Breast epithelium (tissue), 4 donors: ENCODE data around the gene GIMAP5. TPM values are rescaled to one million over a fixed set of nuclear protein-coding genes. Genes with fewer than 3 reads are reported as not detected.
"Not testable (repeated sequence)": the region's sequence is repeated elsewhere in the genome, so short reads cannot be mapped to it uniquely, and the experiment has no call there.

Experiments used
- DNase-seq, 2 donors: peaks; one replicate each; pipeline ENCODE4 v3.0.0-alpha.2; 2019; ENCODE audit warnings: low spot score in 2 of 2
- H3K27ac ChIP-seq, 2 donors: fragments of 200-600 bp; sonication (generic) in 1 of 2; one replicate each; pipeline ENCODE4 v1.5.1; 2016 to 2019; ENCODE audit warnings: mild to moderate bottlenecking in 1 of 2
- H3K27me3 ChIP-seq, 2 donors: fragments of 200-600 bp; sonication (generic) in 1 of 2; one replicate each; pipeline versions ENCODE4 v1.5.1 to v1.6.0; 2017 to 2019; ENCODE audit warnings: control low read depth in 1 of 2, mild to moderate bottlenecking in 1 of 2
- H3K36me3 ChIP-seq: fragments of 200-600 bp; one replicate; pipeline ENCODE4 v1.5.1; 2019
- H3K4me1 ChIP-seq, 2 donors: fragments of 200-600 bp; sonication (generic); one replicate each; pipeline ENCODE4 v1.5.1; 2016 to 2019; ENCODE audit warnings: control low read depth in 1 of 2
- H3K4me3 ChIP-seq, 3 donors: fragments of 200-600 bp; sonication (generic); 1 replicate in 2 of 3; 2 replicates in 1 of 3; pipeline ENCODE4 v1.5.1; 2016 to 2019; ENCODE audit warnings: mild to moderate bottlenecking in 3 of 3, moderate library complexity in 2 of 3
- H3K9me3 ChIP-seq, 2 donors: fragments of 200-600 bp; sonication (generic) in 1 of 2; one replicate each; pipeline ENCODE4 v1.5.1; 2016 to 2019; ENCODE audit warnings: control low read depth in 1 of 2
- POLR2A ChIP-seq: fragments of 450-650 bp; IDR thresholded peaks from one replicate; pipeline ENCODE4 v1.6.1; 2016; ENCODE audit warnings: antibody characterized with exemption, mild to moderate bottlenecking, moderate library complexity
- POLR2AphosphoS5 ChIP-seq, 3 donors: sonication (generic); formaldehyde crosslinking; IDR thresholded peaks; one replicate each; pipeline ENCODE4 v1.6.1; 2017; ENCODE audit warnings: antibody characterized with exemption in 3 of 3
- intact Hi-C: fragments of 100-400 bp; cut with DNase I; formaldehyde crosslinking; loops from one replicate; pipeline ENCODE4 v1.15.1; 2023; ENCODE audit warnings: low total_unique reads
- total RNA-seq, 3 donors: library from RNA; depleted of rRNA; stranded (reverse); fragments of >200 nt; gene quantifications; one replicate each; pipeline ENCODE4 v1.1.0, GENCODE V29; 2016
- TF ChIP-seq, protein P1 (sequence below), 3 donors: fragments of 450-650 bp; IDR thresholded peaks; one replicate each; pipeline ENCODE4 v1.5.1; 2016 to 2017; ENCODE audit warnings: antibody characterized with exemption in 3 of 3, mild to moderate bottlenecking in 3 of 3, moderate library complexity in 3 of 3

GIMAP5 gene
- total RNA-seq, 3 donors from 2014 or later, result 18.7 to 36.0 (median 30.5) TPM

DNA sequence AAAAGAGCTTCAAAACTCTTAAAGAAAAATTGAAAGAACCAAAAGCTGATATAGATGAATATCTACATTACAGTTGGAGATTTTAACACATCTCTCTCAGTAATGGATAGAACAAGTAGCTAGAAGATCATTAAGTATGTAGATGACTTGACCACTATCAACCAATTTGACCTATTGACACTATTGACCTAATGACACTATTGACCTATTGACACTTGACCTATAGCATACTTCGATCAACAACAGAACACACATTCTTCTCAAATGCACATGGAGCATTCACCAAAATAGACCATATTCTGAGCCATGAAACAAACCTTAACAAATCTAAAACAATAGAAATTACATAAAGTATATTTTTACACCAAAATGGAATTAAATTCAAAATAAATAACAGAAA, 22.3 kb downstream of the GIMAP5 start:
- no peak for TF ChIP-seq POLR2A
- TF ChIP-seq, protein P1, sequence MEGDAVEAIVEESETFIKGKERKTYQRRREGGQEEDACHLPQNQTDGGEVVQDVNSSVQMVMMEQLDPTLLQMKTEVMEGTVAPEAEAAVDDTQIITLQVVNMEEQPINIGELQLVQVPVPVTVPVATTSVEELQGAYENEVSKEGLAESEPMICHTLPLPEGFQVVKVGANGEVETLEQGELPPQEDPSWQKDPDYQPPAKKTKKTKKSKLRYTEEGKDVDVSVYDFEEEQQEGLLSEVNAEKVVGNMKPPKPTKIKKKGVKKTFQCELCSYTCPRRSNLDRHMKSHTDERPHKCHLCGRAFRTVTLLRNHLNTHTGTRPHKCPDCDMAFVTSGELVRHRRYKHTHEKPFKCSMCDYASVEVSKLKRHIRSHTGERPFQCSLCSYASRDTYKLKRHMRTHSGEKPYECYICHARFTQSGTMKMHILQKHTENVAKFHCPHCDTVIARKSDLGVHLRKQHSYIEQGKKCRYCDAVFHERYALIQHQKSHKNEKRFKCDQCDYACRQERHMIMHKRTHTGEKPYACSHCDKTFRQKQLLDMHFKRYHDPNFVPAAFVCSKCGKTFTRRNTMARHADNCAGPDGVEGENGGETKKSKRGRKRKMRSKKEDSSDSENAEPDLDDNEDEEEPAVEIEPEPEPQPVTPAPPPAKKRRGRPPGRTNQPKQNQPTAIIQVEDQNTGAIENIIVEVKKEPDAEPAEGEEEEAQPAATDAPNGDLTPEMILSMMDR (IDR thresholded peaks at IDR 0.05), result no peak
- no peak for TF ChIP-seq POLR2AphosphoS5 (IDR thresholded peaks at IDR 0.05)
- Histone ChIP-seq H3K27ac (no peak overlapping the region), H3K4me1 (no peaks in the 10 kb centered on the region), H3K4me3 (no peak overlapping the region), H3K27me3 (no peaks in the 10 kb centered on the region), H3K9me3 (no peaks in the 10 kb centered on the region), H3K36me3 (no peaks in the 10 kb centered on the region)
- intact Hi-C loops, result no loop called here
- DNase-seq, result no peak

DNA sequence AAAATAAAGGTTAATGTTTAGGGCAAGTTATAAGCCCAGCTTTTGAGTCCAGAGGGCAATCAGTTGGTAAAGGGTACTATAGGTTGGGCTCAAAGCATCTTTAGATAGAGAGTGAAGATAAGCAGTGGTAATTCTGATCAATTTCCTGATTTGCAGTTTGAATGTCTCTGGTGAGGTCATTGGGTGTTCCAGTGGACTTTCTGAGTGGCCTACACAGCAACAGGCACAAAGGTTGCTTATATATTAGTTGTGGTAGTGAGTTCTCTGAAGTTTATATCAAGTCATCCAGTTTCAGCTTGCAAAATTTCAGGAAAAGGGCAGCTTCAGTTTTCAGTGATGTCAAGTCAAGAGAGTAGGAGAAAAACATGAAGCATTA, 29.1 kb downstream of the GIMAP5 start:
- Histone ChIP-seq H3K36me3 (no peaks in the 10 kb centered on the region), H3K27me3 (no peaks in the 10 kb centered on the region), H3K4me3 (no peak overlapping the region), H3K9me3 (no peaks in the 10 kb centered on the region), H3K27ac (no peak overlapping the region), H3K4me1 (no peaks in the 10 kb centered on the region)
- TF ChIP-seq POLR2A, result no peak
- TF ChIP-seq, protein P1 (IDR thresholded peaks at IDR 0.05), result no peak
- no peak for TF ChIP-seq POLR2AphosphoS5 (IDR thresholded peaks at IDR 0.05)
- intact Hi-C loops, result no loop called here
- no peak for DNase-seq

DNA sequence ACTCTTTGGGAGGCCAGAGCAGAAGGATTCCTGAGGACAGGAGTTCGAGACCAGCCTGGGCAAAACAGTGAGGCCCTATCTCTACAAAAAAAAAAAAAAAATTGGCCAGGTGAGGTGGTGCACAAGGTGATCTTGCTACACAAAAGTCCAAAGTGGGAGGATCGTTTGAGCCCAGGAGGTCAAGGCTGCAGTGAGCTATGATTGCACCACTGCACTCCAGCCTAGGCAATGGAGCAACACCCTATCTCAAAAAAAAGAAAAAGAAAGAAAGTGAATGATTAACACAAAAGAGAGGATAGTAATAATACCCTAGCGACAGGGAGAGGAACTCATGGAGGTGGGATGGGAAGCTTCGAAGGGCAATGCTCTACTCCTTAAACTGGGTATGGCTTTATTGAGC, 32.5 kb downstream of the GIMAP5 start:
- intact Hi-C loops, result no loop called here
- DNase-seq, result no peak
- no peak overlapping the region for H3K4me3 ChIP-seq
- no peak overlapping the region for H3K27ac ChIP-seq
- no peaks in the 10 kb centered on the region for H3K4me1 ChIP-seq
- no peak for TF ChIP-seq POLR2A
- H3K27me3 ChIP-seq, result no peaks in the 10 kb centered on the region
- H3K9me3 ChIP-seq, result peaks cover 0 to 8% of the 10 kb centered on the region in 2 donors
- H3K36me3 ChIP-seq, result no peaks in the 10 kb centered on the region

DNA sequence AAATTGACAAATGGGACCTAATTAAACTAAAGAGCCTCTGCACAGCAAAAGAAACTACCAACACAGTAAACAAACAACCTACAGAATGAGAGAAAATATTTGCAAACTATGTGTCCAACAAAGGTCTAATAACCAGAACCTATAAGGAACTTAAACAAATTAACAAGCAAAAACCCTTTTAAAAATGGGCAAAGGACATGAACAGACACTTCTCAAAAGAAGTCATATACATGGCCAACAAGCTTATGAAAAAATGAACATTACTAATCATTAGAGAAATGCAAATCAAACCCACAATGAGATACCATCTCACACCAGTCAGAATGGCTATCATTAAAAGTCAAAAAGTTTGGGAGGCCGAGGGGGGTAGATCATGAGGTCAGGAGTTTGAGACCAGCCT, 36.9 kb downstream of the GIMAP5 start:
- H3K27me3 ChIP-seq, H3K4me1 ChIP-seq, H3K27ac ChIP-seq, DNase-seq, intact Hi-C loops, H3K9me3 ChIP-seq, H3K4me3 ChIP-seq, H3K36me3 ChIP-seq: not testable (repeated sequence)

DNA sequence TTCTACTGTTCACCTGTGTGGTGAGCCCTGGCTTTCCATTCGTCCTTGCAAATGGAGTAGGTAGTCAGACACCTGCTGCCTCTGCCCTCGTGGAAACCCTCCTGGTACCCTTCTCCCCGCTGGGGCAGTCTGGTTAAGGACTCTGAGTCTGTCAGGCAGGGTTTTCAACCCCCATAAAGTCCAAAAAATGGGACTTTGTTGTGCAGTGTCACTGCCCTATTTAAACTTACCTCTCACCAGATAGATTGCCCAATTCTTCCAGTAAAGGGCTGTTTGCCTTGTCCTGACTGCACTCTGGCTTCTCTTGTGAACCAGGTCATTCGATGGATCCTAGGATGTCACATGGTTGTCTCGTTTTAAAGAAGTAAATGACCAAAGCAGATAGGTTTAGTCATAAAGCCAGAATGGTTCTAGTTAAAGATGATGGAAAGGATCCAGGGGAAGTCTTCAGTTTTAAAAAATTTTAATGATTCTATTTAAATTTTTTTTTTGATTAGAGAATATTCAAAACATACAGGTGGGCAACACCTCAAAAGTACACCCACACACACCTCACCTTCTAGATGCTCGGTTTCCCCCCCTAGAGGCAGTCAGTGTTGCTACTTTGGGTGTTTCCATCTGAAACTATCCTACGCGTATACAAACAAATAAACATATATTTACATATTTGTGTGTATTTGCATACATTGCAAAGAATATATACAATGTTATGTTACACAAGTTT, 41.0 kb downstream of the GIMAP5 start:
- H3K27me3 ChIP-seq, result no peaks in the 10 kb centered on the region
- peaks cover 0 to 8% of the 10 kb centered on the region in 2 donors for H3K9me3 ChIP-seq
- intact Hi-C loops, result no loop called here

DNA sequence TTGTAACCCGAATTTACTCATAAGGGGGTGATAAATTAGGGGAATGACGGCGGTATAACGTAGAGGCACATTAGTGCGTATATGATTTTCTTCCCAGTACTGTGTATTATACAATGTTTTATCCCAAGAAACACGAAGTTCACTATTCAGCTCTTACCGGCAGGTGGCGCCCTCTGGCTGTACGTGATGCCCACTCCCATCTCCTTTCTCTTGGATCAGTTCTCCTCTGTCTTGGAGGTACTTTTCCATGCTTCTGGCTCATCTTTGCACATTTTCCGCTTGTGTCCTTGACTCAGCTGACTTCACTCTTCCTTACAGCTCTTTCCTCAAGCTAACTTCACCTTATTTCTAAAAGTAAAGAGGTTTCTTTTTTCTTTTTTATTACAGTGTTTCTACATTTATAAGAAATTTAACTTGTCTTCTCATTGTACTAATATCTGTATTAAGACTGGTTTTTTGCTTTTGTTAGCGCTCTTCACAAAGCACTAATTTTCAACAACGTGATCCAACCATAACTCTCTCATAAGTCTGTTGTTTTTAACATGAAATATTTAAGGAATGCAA, 41.6 kb downstream of the GIMAP5 start:
- peak; percentile 69 to 70 for DNase-seq
- Histone ChIP-seq H3K9me3 (peaks cover 0 to 5% of the 10 kb centered on the region in 2 donors), H3K4me3 (no peak overlapping the region), H3K27ac (no peak overlapping the region), H3K27me3 (no peaks in the 10 kb centered on the region), H3K4me1 (no peaks in the 10 kb centered on the region), H3K36me3 (no peaks in the 10 kb centered on the region)
- TF ChIP-seq, protein P1 (IDR thresholded peaks at IDR 0.05), result peak; percentile 63 to 69 (median 65)
- TF ChIP-seq POLR2AphosphoS5 (IDR thresholded peaks at IDR 0.05), result no peak
- intact Hi-C loops, result no loop called here

More for the DNA sequence above, 41.0 kb downstream of the GIMAP5 start:
- no peaks in the 10 kb centered on the region for H3K4me1 ChIP-seq
- no peak overlapping the region for H3K27ac ChIP-seq
- DNase-seq, result no peak
- no peak for TF ChIP-seq POLR2A
- TF ChIP-seq POLR2AphosphoS5 (IDR thresholded peaks at IDR 0.05), result no peak
- TF ChIP-seq, protein P1 (IDR thresholded peaks at IDR 0.05), result no peak
- no peak overlapping the region for H3K4me3 ChIP-seq
- no peaks in the 10 kb centered on the region for H3K36me3 ChIP-seq
